ENCODE measurements around the gene ARAP2.

Gene ARAP2

GRCh38 chr4:36088542-36088941 is 155.8 kb downstream of the ARAP2 start:
- Histone ChIP-seq H3K79me2 (ENCODE audit: insufficient read depth, low read length) (no peaks in the 10 kb centered on the region), H3K4me2 (ENCODE audit: low read depth, low read length, poor library complexity, severe bottlenecking) (no peak overlapping the region), H4K20me1 (ENCODE audit: low read depth, low read length) (no peaks in the 10 kb centered on the region), H2AFZ (ENCODE audit: low read depth, low read length, severe bottlenecking) (no peak overlapping the region), H3K27me3 (ENCODE audit: low read length) (no peaks in the 10 kb centered on the region), H3K9me2 (replicated peaks; ENCODE audit: insufficient read depth, low read length) (no peaks in the 10 kb centered on the region), H3K9ac (ENCODE audit: low read length) (no peak overlapping the region), H3K36me3 (ENCODE audit: low read length) (no peaks in the 10 kb centered on the region), H3K4me3 (ENCODE audit: insufficient read depth, low read length, poor library complexity, severe bottlenecking) (no peak overlapping the region), H3K27ac (ENCODE audit: low read depth, low read length) (no peak overlapping the region), H3K9me3 (ENCODE audit: insufficient read depth, low read length) (no peaks in the 10 kb centered on the region), H3F3A (ENCODE audit: insufficient read depth) (no peaks in the 10 kb centered on the region)
- TF ChIP-seq CTCF (IDR thresholded peaks at IDR 0.05; ENCODE audit: insufficient read depth, low read length, poor library complexity, severe bottlenecking) (no peak), EZH2phosphoT487 (conservative IDR thresholded peaks at IDR 0.05; ENCODE audit: low read length) (no peak)

- Histone ChIP-seq H3K27ac (ENCODE audit: low read depth, low read length) (no peak overlapping the region), H3K9me3 (ENCODE audit: insufficient read depth, low read length) (no peaks in the 10 kb centered on the region), H3K27me3 (ENCODE audit: low read length) (no peaks in the 10 kb centered on the region), H3K4me2 (ENCODE audit: low read depth, low read length, poor library complexity, severe bottlenecking) (no peak overlapping the region), H3K79me2 (ENCODE audit: insufficient read depth, low read length) (no peaks in the 10 kb centered on the region), H3K9me2 (replicated peaks; ENCODE audit: insufficient read depth, low read length) (no peaks in the 10 kb centered on the region), H3K9ac (ENCODE audit: low read length) (no peak overlapping the region), H3K4me3 (ENCODE audit: insufficient read depth, low read length, poor library complexity, severe bottlenecking) (no peak overlapping the region), H3K36me3 (ENCODE audit: low read length) (no peaks in the 10 kb centered on the region), H4K20me1 (ENCODE audit: low read depth, low read length) (no peaks in the 10 kb centered on the region), H2AFZ (ENCODE audit: low read depth, low read length, severe bottlenecking) (no peak overlapping the region), H3F3A (ENCODE audit: insufficient read depth) (no peaks in the 10 kb centered on the region)
- TF ChIP-seq CTCF (IDR thresholded peaks at IDR 0.05; ENCODE audit: insufficient read depth, low read length, poor library complexity, severe bottlenecking) (no peak), EZH2phosphoT487 (conservative IDR thresholded peaks at IDR 0.05; ENCODE audit: low read length) (no peak)
Observed at GRCh38 chr4:36086261-36086786, 158.0 kb downstream of the ARAP2 start.

- Histone ChIP-seq H3K79me2 (ENCODE audit: insufficient read depth, low read length) (no peaks in the 10 kb centered on the region), H3F3A (ENCODE audit: insufficient read depth) (no peaks in the 10 kb centered on the region), H3K27ac (ENCODE audit: low read depth, low read length) (no peak overlapping the region), H3K9ac (ENCODE audit: low read length) (no peak overlapping the region), H3K4me2 (ENCODE audit: low read depth, low read length, poor library complexity, severe bottlenecking) (no peak overlapping the region), H3K9me2 (replicated peaks; ENCODE audit: insufficient read depth, low read length) (no peaks in the 10 kb centered on the region), H2AFZ (ENCODE audit: low read depth, low read length, severe bottlenecking) (no peak overlapping the region), H3K36me3 (ENCODE audit: low read length) (no peaks in the 10 kb centered on the region), H3K9me3 (ENCODE audit: insufficient read depth, low read length) (no peaks in the 10 kb centered on the region), H4K20me1 (ENCODE audit: low read depth, low read length) (no peaks in the 10 kb centered on the region), H3K4me3 (ENCODE audit: insufficient read depth, low read length, poor library complexity, severe bottlenecking) (no peak overlapping the region), H3K27me3 (ENCODE audit: low read length) (no peaks in the 10 kb centered on the region)
- TF ChIP-seq EZH2phosphoT487 (conservative IDR thresholded peaks at IDR 0.05; ENCODE audit: low read length) (no peak), CTCF (IDR thresholded peaks at IDR 0.05; ENCODE audit: insufficient read depth, low read length, poor library complexity, severe bottlenecking) (no peak)
Observed at GRCh38 chr4:36082817-36083216, 161.5 kb downstream of the ARAP2 start.

Data from SU-DHL-6 (cell line).